PFSK-1 (cell line): ENCODE measurements around the gene LRRC46.

Experiments used
- FOXP2 ChIP-seq: optimal IDR thresholded peaks from 2 replicates; pipeline ENCODE3; 2011; ENCODE audit warnings: borderline replicate concordance, control low read depth, inconsistent platforms; ENCODE audit not compliant: insufficient read depth; ENCODE audit errors: extremely low read length, extremely low read depth
- POLR2AphosphoS5 ChIP-seq: IDR thresholded peaks from 2 replicates; pipeline ENCODE4 v1.6.1; 2012; ENCODE audit warnings: low read depth, mild to moderate bottlenecking, control low read depth, low read length, moderate library complexity
- REST ChIP-seq, 2 experiments: IDR thresholded peaks; 2 replicates each; pipeline versions ENCODE4 v1.6.1 to v1.8.0; 2011 to 2012; ENCODE audit warnings: low read depth in 2 of 2, low read length in 2 of 2, control low read depth in 1 of 2, inconsistent platforms in 1 of 2, mild to moderate bottlenecking in 1 of 2, moderate library complexity in 1 of 2; ENCODE audit not compliant: insufficient read depth in 1 of 2
- SIN3A ChIP-seq: IDR thresholded peaks from 2 replicates; pipeline ENCODE4 v1.6.1; 2012; ENCODE audit warnings: mild to moderate bottlenecking, low read length, moderate library complexity, borderline replicate concordance; ENCODE audit not compliant: insufficient read depth
- TAF1 ChIP-seq: IDR thresholded peaks from 2 replicates; pipeline ENCODE4 v1.6.1; 2012; ENCODE audit warnings: low read length, control low read depth, borderline replicate concordance; ENCODE audit not compliant: insufficient read depth

LRRC46 gene

DNA sequence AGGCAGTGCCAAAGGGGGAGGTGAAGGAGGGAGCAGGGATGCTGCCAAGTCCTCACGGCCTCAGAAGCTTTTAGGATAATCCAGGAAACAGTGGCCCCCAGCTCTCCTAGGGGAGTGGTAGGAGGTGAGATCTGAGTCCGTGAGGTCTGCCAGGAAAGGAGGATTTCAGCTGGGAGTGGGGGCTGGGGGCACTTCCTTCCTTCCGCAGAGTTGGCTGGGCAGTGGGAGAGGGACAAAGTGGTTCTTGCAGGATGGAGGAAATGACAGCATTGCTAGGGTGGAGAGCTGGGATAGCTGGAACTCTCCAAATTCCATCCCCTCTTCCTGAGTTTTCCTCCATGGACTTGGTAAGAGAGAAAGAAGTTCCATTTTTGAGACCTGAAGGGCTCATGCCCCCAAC lies 24.3 kb downstream of the LRRC46 start:
- TF ChIP-seq TAF1 (no peak), FOXP2 (peak; percentile 55), REST (IDR thresholded peaks at IDR 0.05; ENCODE audit: insufficient read depth in 1 of 2, low read depth in 2 of 2, low read length in 2 of 2) (peak; percentile 54 to 60; a peak in 2 of 4 replicates), POLR2AphosphoS5 (0 out of 2 replicates have a peak, but pooled peaks have one; percentile 28), SIN3A (no peak; the same call in 1 of the 2 replicates)

DNA sequence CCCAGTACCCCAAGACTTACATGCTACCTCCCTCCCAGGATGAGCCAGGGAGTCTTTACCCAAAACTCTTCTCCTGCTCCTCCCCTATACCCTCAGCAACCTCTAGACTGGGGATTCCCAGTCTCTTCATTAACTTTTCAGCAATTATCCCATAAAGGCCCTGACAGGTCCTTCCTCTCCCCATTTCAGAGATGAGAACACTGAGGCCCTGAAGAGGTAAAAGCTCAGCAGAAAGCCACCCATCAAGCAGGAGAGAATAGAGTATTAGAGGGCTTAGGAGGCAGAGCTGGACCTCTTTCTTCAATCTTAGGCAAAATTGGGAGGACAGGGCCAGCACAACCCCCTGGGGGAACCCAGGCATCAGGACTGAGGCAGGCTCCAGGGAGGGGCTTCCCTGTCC lies 25.4 kb downstream of the LRRC46 start:
- no peak for TF ChIP-seq POLR2AphosphoS5
- no peak for TF ChIP-seq TAF1
- TF ChIP-seq FOXP2, result no peak
- no peak for TF ChIP-seq SIN3A
- TF ChIP-seq REST (IDR thresholded peaks at IDR 0.05; ENCODE audit: insufficient read depth in 1 of 2, low read depth in 2 of 2, low read length in 2 of 2), result no peak

GRCh38 chr17:47857551-47858455 lies 26.3 kb downstream of the LRRC46 start:
- TF ChIP-seq TAF1 (no peak), POLR2AphosphoS5 (no peak), SIN3A (no peak), FOXP2 (no peak), REST (IDR thresholded peaks at IDR 0.05; ENCODE audit: insufficient read depth in 1 of 2, low read depth in 2 of 2, low read length in 2 of 2) (no peak)

DNA sequence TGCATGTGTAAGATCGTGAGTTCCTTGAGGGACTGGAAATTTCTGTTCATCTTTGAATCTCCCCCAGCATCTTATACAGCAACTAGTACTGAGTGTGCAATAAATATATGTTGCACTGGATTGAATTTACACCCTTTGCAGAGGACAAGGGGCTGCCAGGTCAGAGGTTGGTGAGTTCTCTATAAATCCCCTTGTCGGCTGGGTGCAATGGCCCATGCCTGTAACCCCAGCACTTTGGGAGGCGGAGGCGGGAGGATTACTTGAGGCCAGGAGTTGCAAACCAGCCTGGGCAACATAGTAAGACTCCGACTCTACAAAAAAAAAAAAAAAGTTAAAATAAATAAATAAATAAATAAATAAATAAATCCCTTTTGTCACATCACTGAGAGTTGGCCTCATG lies 28.9 kb downstream of the LRRC46 start:
- TF ChIP-seq REST (IDR thresholded peaks at IDR 0.05; ENCODE audit: insufficient read depth in 1 of 2, low read depth in 2 of 2, low read length in 2 of 2), result no peak
- no peak for TF ChIP-seq FOXP2
- TF ChIP-seq SIN3A, result no peak
- no peak for TF ChIP-seq TAF1
- no peak for TF ChIP-seq POLR2AphosphoS5
